Esophagus muscularis mucosa (tissue), 4 donors: ENCODE data around the gene GSG1L. TPM values are rescaled to one million over a fixed set of nuclear protein-coding genes. Genes with fewer than 3 reads are reported as not detected.

ENCODE experiments used
- DNase-seq: peaks from one replicate; pipeline ENCODE4 v3.0.0-alpha.2; 2017; ENCODE audit errors: extremely low spot score
- H3K27ac ChIP-seq, 4 donors: fragments of 200-600 bp; sonication (generic); replicated peaks in 1 of 4; 1 replicate in 3 of 4; 2 replicates in 1 of 4; pipeline ENCODE4 v1.5.1; 2016 to 2019; ENCODE audit warnings: mild to moderate bottlenecking in 1 of 4
- H3K27me3 ChIP-seq, 4 donors: fragments of 200-600 bp; sonication (generic); one replicate each; pipeline versions ENCODE4 v1.5.1 to v1.6.0; 2016 to 2019
- H3K36me3 ChIP-seq, 4 donors: fragments of 200-600 bp; sonication (generic); one replicate each; pipeline ENCODE4 v1.5.1; 2016 to 2019
- H3K4me1 ChIP-seq, 4 donors: fragments of 200-600 bp; sonication (generic); one replicate each; pipeline ENCODE4 v1.5.1; 2016 to 2019
- H3K4me3 ChIP-seq, 4 donors: fragments of 200-600 bp; sonication (generic); 1 replicate in 2 of 4; 2 replicates in 2 of 4; pipeline ENCODE4 v1.5.1; 2016 to 2019; ENCODE audit warnings: mild to moderate bottlenecking in 4 of 4, moderate library complexity in 1 of 4
- H3K9me3 ChIP-seq, 4 donors: fragments of 200-600 bp; sonication (generic); 1 replicate in 3 of 4; 2 replicates in 1 of 4; pipeline ENCODE4 v1.5.1; 2016 to 2019
- CTCF ChIP-seq, 3 experiments: fragments of 200-600 bp in 2 of 3; fragments of 450-650 bp in 1 of 3; sonication (generic) in 2 of 3; IDR thresholded peaks; one replicate each; pipeline ENCODE4 v1.5.1; 2017 to 2019; ENCODE audit warnings: antibody characterized with exemption in 3 of 3, mild to moderate bottlenecking in 2 of 3, moderate library complexity in 1 of 3
- EP300 ChIP-seq: sonication (generic); formaldehyde crosslinking; IDR thresholded peaks from one replicate; pipeline ENCODE4 v1.6.1; 2017; ENCODE audit warnings: antibody characterized with exemption
- POLR2A ChIP-seq: fragments of 450-650 bp; IDR thresholded peaks from one replicate; pipeline ENCODE4 v1.6.1; 2017; ENCODE audit warnings: antibody characterized with exemption, moderate library complexity, mild to moderate bottlenecking, low read depth
- POLR2AphosphoS5 ChIP-seq, 2 donors: sonication (generic); formaldehyde crosslinking; IDR thresholded peaks; one replicate each; pipeline ENCODE4 v1.6.1; 2017; ENCODE audit warnings: antibody characterized with exemption in 2 of 2
- WGBS: methylation state at CpG from one replicate; pipeline ENCODE4 v1.1.5; 2018; 5-methylcytosine and 5-hydroxymethylcytosine counted together
- intact Hi-C: fragments of 100-400 bp; cut with DNase I; formaldehyde crosslinking; loops from one replicate; pipeline ENCODE4 v1.15.1; 2023
- total RNA-seq, 4 donors: library from RNA; depleted of rRNA; stranded (reverse); fragments of >200 nt; gene quantifications; one replicate each; pipeline versions ENCODE4 v1.1.0 to v1.2.1, GENCODE V29; 2016

The GSG1L gene
- total RNA-seq, 4 donors from 2014 or later, result 0.19 to 0.83 TPM; not detected in 2

GRCh38 chr16:27963471-27963965, 100.0 kb downstream of the GSG1L start:
- Histone ChIP-seq H3K27ac (no peak overlapping the region), H3K4me3 (no peak overlapping the region), H3K27me3 (no peaks in the 10 kb centered on the region), H3K4me1 (peaks cover 0 to 12% (median 8%) of the 10 kb centered on the region in 4 donors), H3K36me3 (no peaks in the 10 kb centered on the region), H3K9me3 (peaks cover 0 to 4% (median 0%) of the 10 kb centered on the region in 4 donors)
- intact Hi-C loops, result no loop called here
- TF ChIP-seq CTCF (IDR thresholded peaks at IDR 0.05) (no peak), EP300 (no peak), POLR2AphosphoS5 (IDR thresholded peaks at IDR 0.05) (no peak), POLR2A (no peak)
- DNase-seq, result no peak
- WGBS, result 80% methylated on average over 7 of the region's 7 CpGs

- H3K4me3 ChIP-seq, result no peak overlapping the region
- peaks cover 0 to 12% (median 8%) of the 10 kb centered on the region in 4 donors for H3K4me1 ChIP-seq
- H3K27ac ChIP-seq, result no peak overlapping the region
- no peaks in the 10 kb centered on the region for H3K36me3 ChIP-seq
- peaks cover 0 to 4% (median 0%) of the 10 kb centered on the region in 4 donors for H3K9me3 ChIP-seq
- DNase-seq, result no peak
- no peaks in the 10 kb centered on the region for H3K27me3 ChIP-seq
- TF ChIP-seq POLR2AphosphoS5 (IDR thresholded peaks at IDR 0.05) (no peak), EP300 (no peak), POLR2A (no peak), CTCF (IDR thresholded peaks at IDR 0.05) (no peak)
- intact Hi-C loops, result no loop called here
These were observed 101.3 kb downstream of the GSG1L start for GRCh38 chr16:27962197-27962596.

GRCh38 chr16:27961296-27961620, 102.3 kb downstream of the GSG1L start:
- Histone ChIP-seq H3K27me3 (no peaks in the 10 kb centered on the region), H3K4me1 (peaks cover 0 to 12% (median 8%) of the 10 kb centered on the region in 4 donors), H3K36me3 (no peaks in the 10 kb centered on the region), H3K4me3 (no peak overlapping the region), H3K9me3 (peaks cover 0 to 4% (median 2%) of the 10 kb centered on the region in 4 donors), H3K27ac (no peak overlapping the region)
- DNase-seq, result no peak
- WGBS, result 78% methylated on average over 3 of the region's 3 CpGs
- TF ChIP-seq CTCF (IDR thresholded peaks at IDR 0.05) (no peak), EP300 (no peak), POLR2A (no peak), POLR2AphosphoS5 (IDR thresholded peaks at IDR 0.05) (no peak)
- intact Hi-C loops, result no loop called here

- 66% methylated on average over 17 of the region's 17 CpGs for WGBS
- intact Hi-C loops, result no loop called here
- H3K4me1 ChIP-seq, result peaks cover 0 to 12% (median 8%) of the 10 kb centered on the region in 4 donors
- no peak overlapping the region for H3K27ac ChIP-seq
- peaks cover 0 to 8% (median 2%) of the 10 kb centered on the region in 4 donors for H3K9me3 ChIP-seq
- TF ChIP-seq CTCF (IDR thresholded peaks at IDR 0.05) (no peak), POLR2A (no peak), EP300 (no peak), POLR2AphosphoS5 (IDR thresholded peaks at IDR 0.05) (no peak)
- H3K27me3 ChIP-seq, result no peaks in the 10 kb centered on the region
- no peaks in the 10 kb centered on the region for H3K36me3 ChIP-seq
- no peak overlapping the region for H3K4me3 ChIP-seq
- DNase-seq, result no peak
These were observed 102.8 kb downstream of the GSG1L start for GRCh38 chr16:27960619-27961295.

GRCh38 chr16:27959914-27960313, 103.6 kb downstream of the GSG1L start:
- Histone ChIP-seq H3K4me1 (peaks cover 0 to 12% (median 8%) of the 10 kb centered on the region in 4 donors), H3K9me3 (peaks cover 0 to 14% (median 5%) of the 10 kb centered on the region in 4 donors), H3K4me3 (no peak overlapping the region), H3K36me3 (no peaks in the 10 kb centered on the region), H3K27me3 (no peaks in the 10 kb centered on the region), H3K27ac (no peak overlapping the region)
- WGBS, result 51% methylated on average over 4 of the region's 4 CpGs
- no peak for TF ChIP-seq POLR2AphosphoS5 (IDR thresholded peaks at IDR 0.05)
- no peak for TF ChIP-seq CTCF (IDR thresholded peaks at IDR 0.05)
- no peak for TF ChIP-seq POLR2A
- no peak for TF ChIP-seq EP300
- no peak for DNase-seq
- intact Hi-C loops, result no loop called here
